HL-60 (cell line): Measurements from ENCODE around the gene TRIM43B.
"Not testable (repeated sequence)": the region's sequence is repeated elsewhere in the genome, so short reads cannot be mapped to it uniquely, and the experiment has no call there.

ENCODE experiments used
- DNase-seq, 2 experiments: peaks; one replicate each; pipeline ENCODE4 v3.0.0-alpha.2; 2010 to 2020; ENCODE audit warnings: low read depth in 1 of 2, low spot score in 1 of 2
- H3K27ac ChIP-seq: fragments of 250-450 bp; sonication (Bioruptor Pico); replicated peaks from 2 replicates; pipeline ENCODE4 v1.5.1; 2020; ENCODE audit warnings: mild to moderate bottlenecking, moderate library complexity
- H3K27me3 ChIP-seq: fragments of 250-450 bp; sonication (Bioruptor Pico); 2 replicates; pipeline ENCODE4 v1.5.1; 2021; ENCODE audit warnings: mild to moderate bottlenecking, moderate library complexity; ENCODE audit not compliant: insufficient read depth, poor library complexity, severe bottlenecking
- H3K4me3 ChIP-seq: replicated peaks from 2 replicates; pipeline ENCODE4 v1.5.1; 2011; ENCODE audit warnings: mild to moderate bottlenecking, control low read depth, low read length; ENCODE audit not compliant: insufficient read depth
- CTCF ChIP-seq: IDR thresholded peaks from one replicate; pipeline ENCODE4 v1.5.1; 2011; ENCODE audit warnings: low read length, control low read depth, inconsistent platforms; ENCODE audit not compliant: insufficient read depth
- GABPA ChIP-seq: IDR thresholded peaks from 2 replicates; pipeline ENCODE4 v1.6.1; 2012; ENCODE audit warnings: low read depth
- POLR2AphosphoS5 ChIP-seq: IDR thresholded peaks from 2 replicates; pipeline ENCODE4 v1.6.1; 2012; ENCODE audit warnings: low read depth
- SPI1 ChIP-seq: IDR thresholded peaks from 2 replicates; pipeline ENCODE4 v1.6.1; 2012; ENCODE audit warnings: low read depth, mild to moderate bottlenecking, borderline replicate concordance
- long read RNA-seq: library from polyadenylated mRNA; unstranded; transcript quantifications from one replicate; pipeline ENCODE4 v2.0.0, GENCODE V29; 2020
- TF ChIP-seq, protein P1 (sequence below): IDR thresholded peaks from 2 replicates; pipeline ENCODE4 v1.6.1; 2012; ENCODE audit warnings: low read depth; ENCODE audit not compliant: insufficient replicate concordance

Gene TRIM43B
- long read RNA-seq, result 0 reads

DNA sequence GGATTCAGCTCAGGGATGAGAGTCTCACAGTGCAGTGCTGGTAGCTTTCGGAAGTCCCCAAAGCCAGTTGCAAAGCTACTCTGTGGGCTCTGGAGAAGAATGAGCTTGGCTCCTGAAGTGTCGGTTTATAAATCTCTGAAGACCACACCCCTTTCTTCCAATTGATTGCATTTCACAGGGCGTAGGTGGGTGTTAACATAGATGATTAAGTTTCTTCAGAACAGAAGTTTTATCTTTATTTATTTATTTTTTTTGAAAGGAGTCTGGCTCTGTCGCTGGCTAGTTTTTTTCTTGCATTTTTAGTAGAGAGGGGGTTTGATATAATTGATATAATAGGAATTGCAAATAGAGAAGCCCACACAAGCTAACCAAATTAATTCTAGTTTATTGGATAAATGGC, at the start of gene TRIM43B:
Gene TRIM43B (minus strand): TSS at position 101 of the 400 bp plus-strand sequence. CDS start 2,040 bp downstream, outside the sequence.
- DNase-seq, H3K27ac ChIP-seq, H3K27me3 ChIP-seq, H3K4me3 ChIP-seq: not testable (repeated sequence)

GRCh38 chr2:95531254-95531771, 46.8 kb upstream of the TRIM43B start:
- Histone ChIP-seq H3K27me3 (peaks cover 6% of the 10 kb centered on the region), H3K4me3 (no peak overlapping the region), H3K27ac (no peak overlapping the region)
- no peak for DNase-seq
- TF ChIP-seq POLR2AphosphoS5 (no peak), GABPA (no peak), CTCF (no peak), SPI1 (no peak)
- TF ChIP-seq, protein P1, sequence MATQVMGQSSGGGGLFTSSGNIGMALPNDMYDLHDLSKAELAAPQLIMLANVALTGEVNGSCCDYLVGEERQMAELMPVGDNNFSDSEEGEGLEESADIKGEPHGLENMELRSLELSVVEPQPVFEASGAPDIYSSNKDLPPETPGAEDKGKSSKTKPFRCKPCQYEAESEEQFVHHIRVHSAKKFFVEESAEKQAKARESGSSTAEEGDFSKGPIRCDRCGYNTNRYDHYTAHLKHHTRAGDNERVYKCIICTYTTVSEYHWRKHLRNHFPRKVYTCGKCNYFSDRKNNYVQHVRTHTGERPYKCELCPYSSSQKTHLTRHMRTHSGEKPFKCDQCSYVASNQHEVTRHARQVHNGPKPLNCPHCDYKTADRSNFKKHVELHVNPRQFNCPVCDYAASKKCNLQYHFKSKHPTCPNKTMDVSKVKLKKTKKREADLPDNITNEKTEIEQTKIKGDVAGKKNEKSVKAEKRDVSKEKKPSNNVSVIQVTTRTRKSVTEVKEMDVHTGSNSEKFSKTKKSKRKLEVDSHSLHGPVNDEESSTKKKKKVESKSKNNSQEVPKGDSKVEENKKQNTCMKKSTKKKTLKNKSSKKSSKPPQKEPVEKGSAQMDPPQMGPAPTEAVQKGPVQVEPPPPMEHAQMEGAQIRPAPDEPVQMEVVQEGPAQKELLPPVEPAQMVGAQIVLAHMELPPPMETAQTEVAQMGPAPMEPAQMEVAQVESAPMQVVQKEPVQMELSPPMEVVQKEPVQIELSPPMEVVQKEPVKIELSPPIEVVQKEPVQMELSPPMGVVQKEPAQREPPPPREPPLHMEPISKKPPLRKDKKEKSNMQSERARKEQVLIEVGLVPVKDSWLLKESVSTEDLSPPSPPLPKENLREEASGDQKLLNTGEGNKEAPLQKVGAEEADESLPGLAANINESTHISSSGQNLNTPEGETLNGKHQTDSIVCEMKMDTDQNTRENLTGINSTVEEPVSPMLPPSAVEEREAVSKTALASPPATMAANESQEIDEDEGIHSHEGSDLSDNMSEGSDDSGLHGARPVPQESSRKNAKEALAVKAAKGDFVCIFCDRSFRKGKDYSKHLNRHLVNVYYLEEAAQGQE, result no peak

- no peak for DNase-seq
- Histone ChIP-seq H3K4me3 (no peak overlapping the region), H3K27ac (no peak overlapping the region), H3K27me3 (peaks cover 9% of the 10 kb centered on the region)
- no peak for TF ChIP-seq SPI1
Measured at GRCh38 chr2:95530734-95531133, 46.2 kb upstream of the TRIM43B start.

DNA sequence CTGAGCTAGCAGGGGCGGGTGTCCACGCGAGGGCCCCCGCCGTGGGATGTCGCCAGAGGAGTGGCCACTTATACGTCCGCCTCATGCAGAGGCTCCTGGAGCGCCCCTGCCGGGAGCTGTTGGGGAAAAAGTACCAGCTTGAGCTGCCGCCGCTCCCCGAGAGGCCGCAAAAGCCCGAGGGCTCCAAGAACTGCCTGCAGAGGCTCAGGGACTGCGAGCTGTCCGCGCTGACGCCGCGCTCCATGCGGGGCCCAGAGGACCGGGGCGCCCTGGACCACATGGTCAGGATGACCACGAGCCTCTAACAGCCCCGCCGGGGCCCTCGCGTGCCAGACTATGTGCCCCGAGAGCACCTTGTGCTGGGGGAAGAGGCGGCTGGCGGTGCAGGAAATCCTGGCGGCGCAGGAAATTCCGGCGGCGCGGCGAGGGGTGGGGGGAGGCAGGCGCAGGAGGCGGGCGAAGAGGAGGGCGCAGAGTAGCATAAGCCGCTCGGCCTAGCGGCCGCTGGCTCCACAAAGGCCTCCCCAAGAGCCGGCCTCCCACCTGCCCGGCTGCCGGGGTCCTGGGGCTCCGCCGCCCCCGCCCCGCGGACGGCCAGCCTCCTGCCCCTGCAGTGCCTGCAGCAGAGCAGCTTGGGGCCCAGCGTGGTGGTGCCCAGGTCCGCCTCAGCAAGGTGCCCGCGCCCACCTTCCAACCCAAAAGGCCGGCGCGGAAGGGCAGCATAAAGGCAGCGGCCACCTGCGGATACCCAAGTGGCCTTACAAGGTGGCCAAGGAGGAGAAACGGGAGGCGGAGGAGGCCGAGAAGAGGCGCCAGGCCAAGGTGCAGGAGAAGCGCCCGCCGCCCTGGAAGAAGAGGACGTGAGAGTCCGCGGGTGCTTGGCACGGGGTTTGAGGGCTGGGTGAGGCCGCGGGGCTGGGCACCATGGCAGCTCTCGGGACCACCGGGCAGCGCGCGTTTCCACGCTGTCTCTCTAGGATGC, 42.1 kb upstream of the TRIM43B start:
- no peak for TF ChIP-seq GABPA
- TF ChIP-seq CTCF, result no peak
- TF ChIP-seq SPI1, result no peak
- no peak for TF ChIP-seq POLR2AphosphoS5
- TF ChIP-seq, protein P1, result no peak
- H3K27ac ChIP-seq, result no peak overlapping the region
- peaks cover 13% of the 10 kb centered on the region for H3K27me3 ChIP-seq
- no peak for DNase-seq
- H3K4me3 ChIP-seq, result no peak overlapping the region
